NCI-H510A (cell line): ENCODE data around the gene TAL1.
"Not testable (repeated sequence)": the region's sequence is repeated elsewhere in the genome, so short reads cannot be mapped to it uniquely, and the experiment has no call there.

Source experiments
- DNase-seq: peaks from one replicate; lab custom pipeline; 2025; lab: John Stamatoyannopoulos, UW

TAL1 gene

GRCh38 chr1:47211796-47212269, 20.2 kb downstream of the TAL1 start:
- DNase-seq, result no peak

GRCh38 chr1:47210666-47211065, 21.4 kb downstream of the TAL1 start:
- DNase-seq, result no peak

- no peak for DNase-seq
Observed at GRCh38 chr1:47209725-47210325, 22.2 kb downstream of the TAL1 start.

GRCh38 chr1:47209091-47209490, 22.9 kb downstream of the TAL1 start:
- DNase-seq, result no peak

GRCh38 chr1:47208374-47208850, 23.6 kb downstream of the TAL1 start:
- no peak for DNase-seq

GRCh38 chr1:47207803-47208373, 24.1 kb downstream of the TAL1 start:
- DNase-seq, result no peak

- DNase-seq, result no peak
Observed at GRCh38 chr1:47205918-47206317, 26.1 kb downstream of the TAL1 start.

GRCh38 chr1:47203504-47203903, 28.5 kb downstream of the TAL1 start:
- not testable (repeated sequence) for DNase-seq

GRCh38 chr1:47201179-47201578, 30.8 kb downstream of the TAL1 start:
- DNase-seq, result no peak

- DNase-seq, result no peak
Observed at GRCh38 chr1:47198214-47198613, 33.8 kb downstream of the TAL1 start.

- DNase-seq, result no peak
Observed at GRCh38 chr1:47196622-47197021, 35.4 kb downstream of the TAL1 start.

GRCh38 chr1:47195981-47196380, 36.0 kb downstream of the TAL1 start:
- DNase-seq, result not testable (repeated sequence)

GRCh38 chr1:47194311-47194710, 37.7 kb downstream of the TAL1 start:
- no peak for DNase-seq

GRCh38 chr1:47193496-47193895, 38.5 kb downstream of the TAL1 start:
- not testable (repeated sequence) for DNase-seq

- DNase-seq, result no peak
Observed at GRCh38 chr1:47192458-47193384, 39.3 kb downstream of the TAL1 start.

GRCh38 chr1:47191940-47192457, 40.0 kb downstream of the TAL1 start:
- no peak for DNase-seq

GRCh38 chr1:47190857-47191256, 41.2 kb downstream of the TAL1 start:
- DNase-seq, result no peak

GRCh38 chr1:47190509-47190855, 41.5 kb downstream of the TAL1 start:
- DNase-seq, result no peak

GRCh38 chr1:47189844-47190508, 42.0 kb downstream of the TAL1 start, which contains the start of gene PDZK1IP1:
PDZK1IP1 (minus strand) TSS chr1:47190036; CDS start chr1:47189932, 104 bp downstream.
- DNase-seq, result no peak

- no peak for DNase-seq
Observed at GRCh38 chr1:47188791-47189785, 42.9 kb downstream of the TAL1 start.

- DNase-seq, result no peak
Observed at GRCh38 chr1:47187926-47188250, 44.1 kb downstream of the TAL1 start.
